EL (cell line): Measurements from ENCODE around the gene CARMIL3.
"Not testable (repeated sequence)": the region's sequence is repeated elsewhere in the genome, so short reads cannot be mapped to it uniquely, and the experiment has no call there.

ENCODE experiments used
- DNase-seq: peaks from one replicate; pipeline ENCODE4 v3.0.0-alpha.2; 2016

CARMIL3 gene

GRCh38 chr14:24051789-24052655 is at the start of gene CARMIL3:
Gene CARMIL3 (plus strand): TSS chr14:24052009. CDS start chr14:24052154, 145 bp downstream.
- DNase-seq: peak; percentile 55

GRCh38 chr14:24006471-24006816 is 45.4 kb upstream of the CARMIL3 start:
- DNase-seq: not testable (repeated sequence)

GRCh38 chr14:24006817-24007652 is 44.8 kb upstream of the CARMIL3 start:
- peak; percentile 39 for DNase-seq

GRCh38 chr14:24011051-24011450 is 40.8 kb upstream of the CARMIL3 start:
- no peak for DNase-seq

- DNase-seq: not testable (repeated sequence)
Measured at GRCh38 chr14:24012726-24013273, 39.0 kb upstream of the CARMIL3 start.

GRCh38 chr14:24013654-24014514 is 37.9 kb upstream of the CARMIL3 start:
- DNase-seq: peak; percentile 73

- DNase-seq: not testable (repeated sequence)
Measured at GRCh38 chr14:24015745-24016144, 36.1 kb upstream of the CARMIL3 start.

- not testable (repeated sequence) for DNase-seq
Measured at GRCh38 chr14:24018978-24019377, 32.8 kb upstream of the CARMIL3 start.

- DNase-seq: not testable (repeated sequence)
Measured at GRCh38 chr14:24019944-24020343, 31.9 kb upstream of the CARMIL3 start.

GRCh38 chr14:24020520-24020919 is 31.3 kb upstream of the CARMIL3 start:
- DNase-seq: not testable (repeated sequence)

GRCh38 chr14:24024939-24025418 is 26.8 kb upstream of the CARMIL3 start:
- DNase-seq: not testable (repeated sequence)

GRCh38 chr14:24029687-24030086 is 22.1 kb upstream of the CARMIL3 start:
- DNase-seq: not testable (repeated sequence)

- DNase-seq: not testable (repeated sequence)
Measured at GRCh38 chr14:24031331-24031730, 20.5 kb upstream of the CARMIL3 start.

GRCh38 chr14:24032727-24033418 is 18.9 kb upstream of the CARMIL3 start:
- peak; percentile 59 for DNase-seq

GRCh38 chr14:24035769-24036168 is 16.0 kb upstream of the CARMIL3 start:
- DNase-seq: not testable (repeated sequence)

- peak; percentile 72 for DNase-seq
Measured at GRCh38 chr14:24036169-24036962, 15.4 kb upstream of the CARMIL3 start.

GRCh38 chr14:24036963-24037657 is 14.7 kb upstream of the CARMIL3 start:
- DNase-seq: not testable (repeated sequence)

GRCh38 chr14:24037658-24038037 is 14.2 kb upstream of the CARMIL3 start:
- DNase-seq: no peak

GRCh38 chr14:24038686-24039085 is 13.1 kb upstream of the CARMIL3 start:
- no peak for DNase-seq

- no peak for DNase-seq
Measured at GRCh38 chr14:24040692-24041091, 11.1 kb upstream of the CARMIL3 start.
